ENCODE data around the gene HIF1A.

Gene HIF1A

DNA sequence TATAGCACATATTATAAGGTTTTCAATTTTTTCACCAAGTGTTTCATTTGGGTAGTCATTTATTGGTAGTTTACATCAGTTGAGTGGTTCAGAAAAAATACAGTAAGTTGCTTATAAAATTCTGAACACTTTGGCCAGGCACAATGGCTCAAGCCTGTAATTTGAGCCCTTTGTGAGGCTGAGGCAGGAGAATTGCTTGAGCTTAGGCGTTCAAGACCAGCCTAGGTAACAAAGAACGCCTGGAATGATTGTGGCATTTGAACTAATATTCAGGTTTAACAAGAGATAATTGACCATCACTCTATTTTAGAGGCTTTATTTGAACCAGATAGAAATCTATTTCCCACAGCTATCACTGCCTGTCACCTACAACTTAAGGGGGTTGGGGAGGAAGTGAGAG lies 22.7 kb downstream of the HIF1A start:
- no peak overlapping the region for H3K27ac ChIP-seq
- no peak for TF ChIP-seq ZFX (IDR thresholded peaks at IDR 0.05; ENCODE audit: borderline replicate concordance)
- TF ChIP-seq, protein P1, sequence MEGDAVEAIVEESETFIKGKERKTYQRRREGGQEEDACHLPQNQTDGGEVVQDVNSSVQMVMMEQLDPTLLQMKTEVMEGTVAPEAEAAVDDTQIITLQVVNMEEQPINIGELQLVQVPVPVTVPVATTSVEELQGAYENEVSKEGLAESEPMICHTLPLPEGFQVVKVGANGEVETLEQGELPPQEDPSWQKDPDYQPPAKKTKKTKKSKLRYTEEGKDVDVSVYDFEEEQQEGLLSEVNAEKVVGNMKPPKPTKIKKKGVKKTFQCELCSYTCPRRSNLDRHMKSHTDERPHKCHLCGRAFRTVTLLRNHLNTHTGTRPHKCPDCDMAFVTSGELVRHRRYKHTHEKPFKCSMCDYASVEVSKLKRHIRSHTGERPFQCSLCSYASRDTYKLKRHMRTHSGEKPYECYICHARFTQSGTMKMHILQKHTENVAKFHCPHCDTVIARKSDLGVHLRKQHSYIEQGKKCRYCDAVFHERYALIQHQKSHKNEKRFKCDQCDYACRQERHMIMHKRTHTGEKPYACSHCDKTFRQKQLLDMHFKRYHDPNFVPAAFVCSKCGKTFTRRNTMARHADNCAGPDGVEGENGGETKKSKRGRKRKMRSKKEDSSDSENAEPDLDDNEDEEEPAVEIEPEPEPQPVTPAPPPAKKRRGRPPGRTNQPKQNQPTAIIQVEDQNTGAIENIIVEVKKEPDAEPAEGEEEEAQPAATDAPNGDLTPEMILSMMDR (IDR thresholded peaks at IDR 0.05), result no peak

- no peak overlapping the region for H3K27ac ChIP-seq
- TF ChIP-seq, protein P1 (IDR thresholded peaks at IDR 0.05), result no peak
- no peak for TF ChIP-seq ZFX (IDR thresholded peaks at IDR 0.05; ENCODE audit: borderline replicate concordance)
These were observed 24.3 kb downstream of the HIF1A start for GRCh38 chr14:61719344-61720293.

GRCh38 chr14:61720294-61720661 lies 25.0 kb downstream of the HIF1A start:
- TF ChIP-seq, protein P1 (IDR thresholded peaks at IDR 0.05), result no peak
- TF ChIP-seq ZFX (IDR thresholded peaks at IDR 0.05; ENCODE audit: borderline replicate concordance), result no peak
- no peak overlapping the region for H3K27ac ChIP-seq

GRCh38 chr14:61720741-61721140 lies 25.4 kb downstream of the HIF1A start:
- H3K27ac ChIP-seq, result no peak overlapping the region
- TF ChIP-seq, protein P1 (IDR thresholded peaks at IDR 0.05), result no peak
- no peak for TF ChIP-seq ZFX (IDR thresholded peaks at IDR 0.05; ENCODE audit: borderline replicate concordance)

- TF ChIP-seq, protein P1 (IDR thresholded peaks at IDR 0.05), result no peak
- no peak for TF ChIP-seq ZFX (IDR thresholded peaks at IDR 0.05; ENCODE audit: borderline replicate concordance)
- no peak overlapping the region for H3K27ac ChIP-seq
These were observed 28.8 kb downstream of the HIF1A start for GRCh38 chr14:61724133-61724532.

GRCh38 chr14:61726778-61727658 lies 31.7 kb downstream of the HIF1A start:
- H3K27ac ChIP-seq, result no peak overlapping the region

More at GRCh38 chr14:61726778-61727658, 31.7 kb downstream of the HIF1A start:
- TF ChIP-seq, protein P1 (IDR thresholded peaks at IDR 0.05), result no peak
- TF ChIP-seq ZFX (IDR thresholded peaks at IDR 0.05; ENCODE audit: borderline replicate concordance), result no peak

Measured in 22Rv1 (cell line).